Mucosa of gallbladder (tissue), 1 donor: ENCODE data around the gene MKLN1. TPM values are rescaled to one million over a fixed set of nuclear protein-coding genes. Genes with fewer than 3 reads are reported as not detected.
"Not testable (repeated sequence)": the region's sequence is repeated elsewhere in the genome, so short reads cannot be mapped to it uniquely, and the experiment has no call there.

ENCODE experiments used
- DNase-seq: peaks from one replicate; pipeline ENCODE4 v3.0.0-alpha.2; 2020; ENCODE audit warnings: low spot score
- total RNA-seq: library from RNA; stranded (reverse); gene quantifications from one replicate; pipeline ENCODE4 v1.2.1, GENCODE V29; 2021
- donor health status: DM: no; HTN: no; CAD: no.

MKLN1 gene
- total RNA-seq, 1 donor from 2014 or later = 49.6 TPM

GRCh38 chr7:131312838-131313237, 14.8 kb upstream of the MKLN1 start:
- DNase-seq = no peak

GRCh38 chr7:131320603-131321002, 7.1 kb upstream of the MKLN1 start:
- no peak for DNase-seq

GRCh38 chr7:131321656-131322055, 6.0 kb upstream of the MKLN1 start:
- DNase-seq = no peak

- DNase-seq = no peak
Measured at GRCh38 chr7:131322061-131322460, 5.6 kb upstream of the MKLN1 start.

- no peak for DNase-seq
Measured at GRCh38 chr7:131322861-131323260, 4.8 kb upstream of the MKLN1 start.

GRCh38 chr7:131325179-131325840, 2.4 kb upstream of the MKLN1 start:
- no peak for DNase-seq

GRCh38 chr7:131326576-131326975, 1.1 kb upstream of the MKLN1 start:
- DNase-seq = no peak

GRCh38 chr7:131327049-131327625, 539 bp upstream of the MKLN1 start:
- DNase-seq = peak; percentile 35

GRCh38 chr7:131328377-131329175, 900 bp downstream of the MKLN1 start:
- DNase-seq = no peak

GRCh38 chr7:131329176-131329570, 1.5 kb downstream of the MKLN1 start:
- DNase-seq = no peak

- DNase-seq = no peak
Measured at GRCh38 chr7:131330299-131330698, 2.6 kb downstream of the MKLN1 start.

- no peak for DNase-seq
Measured at GRCh38 chr7:131331806-131332205, 4.1 kb downstream of the MKLN1 start.

- not testable (repeated sequence) for DNase-seq
Measured at GRCh38 chr7:131332729-131333128, 5.1 kb downstream of the MKLN1 start.

- no peak for DNase-seq
Measured at GRCh38 chr7:131335639-131336381, 8.1 kb downstream of the MKLN1 start.

GRCh38 chr7:131336956-131337355, 9.3 kb downstream of the MKLN1 start:
- no peak for DNase-seq

- no peak for DNase-seq
Measured at GRCh38 chr7:131338173-131338572, 10.5 kb downstream of the MKLN1 start.

GRCh38 chr7:131338691-131339390, 11.2 kb downstream of the MKLN1 start:
- no peak for DNase-seq

- no peak for DNase-seq
Measured at GRCh38 chr7:131341690-131342089, 14.0 kb downstream of the MKLN1 start.

GRCh38 chr7:131342864-131343442, 15.3 kb downstream of the MKLN1 start:
- no peak for DNase-seq

GRCh38 chr7:131346885-131347592, 19.4 kb downstream of the MKLN1 start:
- no peak for DNase-seq

- no peak for DNase-seq
Measured at GRCh38 chr7:131352032-131352431, 24.4 kb downstream of the MKLN1 start.
